ENCODE measurements around the gene TPMT.
"Not testable (repeated sequence)": the region's sequence is repeated elsewhere in the genome, so short reads cannot be mapped to it uniquely, and the experiment has no call there.

Gene TPMT

GRCh38 chr6:18154507-18155149 is at the start of gene TPMT:
Gene TPMT, minus strand, starts transcription at chr6:18155077. Its CDS starts 5,950 bp downstream, at chr6:18149127.
- DNase-seq = peak; percentile 94 to 95

GRCh38 chr6:18203786-18204185 is 48.9 kb upstream of the TPMT start:
- no peak for DNase-seq

- DNase-seq = no peak
Measured at GRCh38 chr6:18192026-18192425, 37.1 kb upstream of the TPMT start.

GRCh38 chr6:18189196-18189595 is 34.3 kb upstream of the TPMT start:
- DNase-seq = no peak

- DNase-seq = no peak
Measured at GRCh38 chr6:18187701-18188100, 32.8 kb upstream of the TPMT start.

GRCh38 chr6:18186540-18187250 is 31.8 kb upstream of the TPMT start:
- DNase-seq = no peak

- no peak for DNase-seq
Measured at GRCh38 chr6:18186033-18186432, 31.2 kb upstream of the TPMT start.

- no peak for DNase-seq
Measured at GRCh38 chr6:18185624-18186023, 30.7 kb upstream of the TPMT start.

- DNase-seq = no peak
Measured at GRCh38 chr6:18183766-18184165, 28.9 kb upstream of the TPMT start.

- no peak for DNase-seq
Measured at GRCh38 chr6:18182568-18182967, 27.7 kb upstream of the TPMT start.

- DNase-seq = no peak
Measured at GRCh38 chr6:18179770-18180356, 25.0 kb upstream of the TPMT start.

- no peak for DNase-seq
Measured at GRCh38 chr6:18178960-18179615, 24.2 kb upstream of the TPMT start.

GRCh38 chr6:18177286-18177965 is 22.5 kb upstream of the TPMT start:
- DNase-seq = no peak

- DNase-seq = not testable (repeated sequence)
Measured at GRCh38 chr6:18176198-18176597, 21.3 kb upstream of the TPMT start.

GRCh38 chr6:18171871-18172270 is 17.0 kb upstream of the TPMT start:
- no peak for DNase-seq

GRCh38 chr6:18168264-18168663 is 13.4 kb upstream of the TPMT start:
- no peak for DNase-seq

- no peak for DNase-seq
Measured at GRCh38 chr6:18166312-18167036, 11.6 kb upstream of the TPMT start.

- DNase-seq = no peak
Measured at GRCh38 chr6:18165751-18166150, 10.9 kb upstream of the TPMT start.

GRCh38 chr6:18162401-18162800 is 7.5 kb upstream of the TPMT start:
- DNase-seq = no peak

GRCh38 chr6:18161431-18161830 is 6.6 kb upstream of the TPMT start:
- no peak for DNase-seq

GRCh38 chr6:18160911-18161310 is 6.0 kb upstream of the TPMT start:
- no peak for DNase-seq

- peak; percentile 41 to 44 for DNase-seq
Measured at GRCh38 chr6:18155864-18156421, 1.1 kb upstream of the TPMT start.
